GM12878 (cell line): Measurements from ENCODE around the gene LIN54. TPM values are rescaled to one million over a fixed set of nuclear protein-coding genes. Genes with fewer than 3 reads are reported as not detected.

Experiments used
- ATAC-seq: fragments of 200-7000 bp; cut with Tn5 transposase; 3 replicates; pipeline ENCODE4 v1.9.1; 2020; ENCODE audit warnings: mild to moderate bottlenecking, moderate library complexity
- BruUV-seq: library from RNA; stranded (reverse); fragments of 400-500 nt; replicated peaks from 2 replicates; lab custom pipeline; 2021; lab: Mats Ljungman, UMichigan
- CTCF ChIA-PET: fragments of 300-600 bp; sonication (Branson Sonifier 250); formaldehyde crosslinking; extraction: SDS; loops from one replicate; lab custom pipeline; 2021; ENCODE audit warnings: inconsistent platforms; lab: Yijun Ruan, JAX
- POLR2A ChIA-PET: fragments of 350-600 bp; formaldehyde crosslinking; extraction: SDS; loops from one replicate; lab custom pipeline; 2021; ENCODE audit warnings: inconsistent platforms; lab: Charles Lee
- RAD21 ChIA-PET: fragments of 300-600 bp; sonication (Branson Sonifier 250); formaldehyde crosslinking; loops from one replicate; lab custom pipeline; 2023; ENCODE audit warnings: antibody characterized with exemption; ENCODE audit not compliant: unreplicated experiment; lab: Charles Lee
- SMC1A ChIA-PET: fragments of 300-600 bp; sonication (Branson Sonifier 250); formaldehyde crosslinking; loops from one replicate; lab custom pipeline; 2023; ENCODE audit not compliant: unreplicated experiment, uncharacterized antibody; lab: Charles Lee
- DNase-seq: peaks from one replicate; pipeline ENCODE4 v3.0.0-alpha.2; 2011; ENCODE audit warnings: low read depth, low spot score
- FAIRE-seq: peaks from 3 replicates; lab custom pipeline; 2011; peaks lifted over from hg19 to GRCh38; lab: Jason Lieb, UNC
- H2AFZ ChIP-seq: 2 replicates; pipeline ENCODE4 v1.6.0; 2011; ENCODE audit warnings: low read depth, low read length, control low read depth; ENCODE audit not compliant: control insufficient read depth
- H3K27ac ChIP-seq: 2 replicates; pipeline ENCODE4 v1.5.1; 2011; ENCODE audit warnings: control low read depth; ENCODE audit not compliant: control insufficient read depth, insufficient read depth
- H3K27me3 ChIP-seq, 2 experiments: replicated peaks in 1 of 2; 2 replicates each; pipeline versions ENCODE4 v1.6.0 to v1.6.1; 2011; ENCODE audit warnings: low read length in 1 of 2; ENCODE audit not compliant: control insufficient read depth in 2 of 2, insufficient read depth in 2 of 2
- H3K36me3 ChIP-seq, 2 experiments: 2 replicates each; pipeline ENCODE4 v1.5.1; 2011; ENCODE audit warnings: low read length in 1 of 2; ENCODE audit not compliant: control insufficient read depth in 2 of 2, insufficient read depth in 2 of 2
- H3K4me1 ChIP-seq: 2 replicates; pipeline ENCODE4 v1.6.1; 2011; ENCODE audit warnings: mild to moderate bottlenecking, low read length, moderate library complexity, mixed read lengths; ENCODE audit not compliant: control insufficient read depth, insufficient read depth
- H3K4me2 ChIP-seq: 2 replicates; pipeline ENCODE4 v1.6.0; 2011; ENCODE audit warnings: control low read depth; ENCODE audit not compliant: control insufficient read depth, insufficient read depth
- H3K4me3 ChIP-seq: fragments of 200-600 bp; sonication (generic); 2 replicates; pipeline ENCODE4 v1.5.1; 2016
- H3K79me2 ChIP-seq: 2 replicates; pipeline ENCODE4 v1.6.0; 2011; ENCODE audit warnings: low read length; ENCODE audit not compliant: control insufficient read depth, insufficient read depth
- H3K9ac ChIP-seq: 2 replicates; pipeline ENCODE4 v1.8.0; 2011; ENCODE audit warnings: low read length, control low read depth, mixed read lengths; ENCODE audit not compliant: control insufficient read depth, insufficient read depth
- H3K9me3 ChIP-seq: replicated peaks from 3 replicates; pipeline ENCODE4 v1.5.1; 2011; ENCODE audit warnings: mild to moderate bottlenecking, low read length; ENCODE audit not compliant: control insufficient read depth, insufficient read depth
- H4K20me1 ChIP-seq: 2 replicates; pipeline ENCODE4 v1.6.0; 2011; ENCODE audit not compliant: control insufficient read depth, insufficient read depth
- CUX1 ChIP-seq: IDR thresholded peaks from 2 replicates; pipeline ENCODE4 v1.6.1; 2012; ENCODE audit warnings: improper control_type of control experiment, low read depth, low read length; ENCODE audit not compliant: insufficient replicate concordance
- EP300 ChIP-seq, 2 experiments: fragments of 150-350 bp in 1 of 2; IDR thresholded peaks; 2 replicates each; pipeline ENCODE4 v1.6.1; 2011 to 2012; ENCODE audit warnings: low read depth in 2 of 2, low read length in 2 of 2, borderline replicate concordance in 1 of 2, improper control_type of control experiment in 1 of 2, inconsistent platforms in 1 of 2; ENCODE audit not compliant: control insufficient read depth in 1 of 2
- KAT2A ChIP-seq: conservative IDR thresholded peaks from 2 replicates; pipeline ENCODE4 v1.6.1; 2011; ENCODE audit warnings: low read depth, low read length; ENCODE audit not compliant: control insufficient read depth
- MTA2 ChIP-seq: fragments of 450-650 bp; IDR thresholded peaks from 2 replicates; pipeline ENCODE4 v1.6.1; 2016; ENCODE audit warnings: low read depth, mild to moderate bottlenecking, moderate library complexity
- POLR2AphosphoS5 ChIP-seq: IDR thresholded peaks from 2 replicates; pipeline ENCODE4 v1.6.1; 2011; ENCODE audit warnings: mild to moderate bottlenecking, low read length, inconsistent platforms
- SMARCA5 ChIP-seq: fragments of 450-650 bp; IDR thresholded peaks from 2 replicates; pipeline ENCODE4 v1.6.1; 2017; ENCODE audit warnings: mild to moderate bottlenecking
- SPI1 ChIP-seq: IDR thresholded peaks from 2 replicates; pipeline ENCODE4 v1.6.1; 2011; ENCODE audit warnings: low read depth, mild to moderate bottlenecking, low read length, moderate library complexity, borderline replicate concordance; ENCODE audit not compliant: insufficient read depth
- SUZ12 ChIP-seq: fragments of 200-600 bp; sonication (generic); IDR thresholded peaks from one replicate; pipeline ENCODE4 v1.6.1; 2018; ENCODE audit warnings: antibody characterized with exemption, mild to moderate bottlenecking; ENCODE audit not compliant: unreplicated experiment
- USF1 ChIP-seq: IDR thresholded peaks from 2 replicates; pipeline ENCODE4 v1.6.1; 2011; ENCODE audit warnings: borderline replicate concordance, low read depth, mild to moderate bottlenecking, moderate library complexity, mixed read lengths, low read length; ENCODE audit not compliant: insufficient read depth; ENCODE audit errors: extremely low read length
- ZBTB11 ChIP-seq: fragments of 450-650 bp; formaldehyde crosslinking; IDR thresholded peaks from 2 replicates; pipeline ENCODE4 v1.5.0; 2022; ENCODE audit warnings: mild to moderate bottlenecking, missing genetic modification characterization
- ZNF24 ChIP-seq: fragments of 450-650 bp; IDR thresholded peaks from 2 replicates; pipeline ENCODE4 v1.6.1; 2017; ENCODE audit warnings: antibody characterized with exemption, mild to moderate bottlenecking
- WGBS: methylation state at CpG from one replicate; pipeline ENCODE4 v1.1.6; 2016; ENCODE audit warnings: low lambda C conversion rate; ENCODE audit not compliant: insufficient replicate concordance, insufficient coverage; ENCODE audit errors: missing lambda C conversion rate; 5-methylcytosine and 5-hydroxymethylcytosine counted together
- in situ Hi-C: fragments of 300-500 bp; cut with MboI; formaldehyde crosslinking; loops from 9 replicates; pipeline ENCODE4 v1.14.3; 2018; ENCODE audit warnings: mixed read lengths
- intact Hi-C: fragments of 100-400 bp; cut with micrococcal nuclease; formaldehyde crosslinking; loops from one replicate; pipeline ENCODE4 v1.14.2; 2022; ENCODE audit not compliant: unreplicated experiment
- polyA plus RNA-seq, 11 experiments: library from polyadenylated mRNA; depleted of rRNA in 4 of 11; unstranded in 6 of 11; stranded (reverse) in 5 of 11; fragments of >200 nt; fragmentation: Nextera tagmentation in 4 of 11; fragmentation: Illumina TruSeq in 1 of 11; extraction: Ambion mirVana in 4 of 11; extraction: Trizol in 1 of 11; gene quantifications; 1 replicate in 1 of 11; 2 replicates in 10 of 11; pipeline versions ENCODE4 v1.2.1 to v1.2.3, GENCODE V29; 2011 to 2016; ENCODE audit warnings: inconsistent platforms in 2 of 11, missing spikeins in 2 of 11, low read depth in 1 of 11
- total RNA-seq, 4 experiments: library from RNA; depleted of rRNA in 3 of 4; stranded (reverse); fragments of >200 nt in 3 of 4; fragmentation: Illumina TruSeq in 1 of 4; extraction: Trizol in 1 of 4; gene quantifications; 2 replicates each; pipeline versions ENCODE4 v1.2.1 to v1.2.3, GENCODE V29; 2013 to 2021

The LIN54 gene
- total and polyA plus RNA-seq, 10 of the 15 experiments (the other 5 are each of a cell fraction or from before 2014, with no cell fraction given), result 1.5 to 20.4 (median 12.2) TPM

GRCh38 chr4:82906469-82906868, 104.2 kb downstream of the LIN54 start:
- intact Hi-C loops, result no loop called here
- DNase-seq, result no peak
- no peaks in the 10 kb centered on the region for H3K9me3 ChIP-seq
- 2% methylated on average over 3 of the region's 3 CpGs for WGBS
- in situ Hi-C loops, result no loop called here
- H3K27ac ChIP-seq, result no peak overlapping the region
- H3K4me3 ChIP-seq, result 0 out of 2 replicates have a peak overlapping the region, but pooled peaks have one; percentile 10
- POLR2A ChIA-PET, result interaction anchor here (0.5 to 2.1 kb wide), 7 partner anchors 15 to 151 kb away, joined by 3 to 6 read pairs (median 3); partner anchors contain the start of genes COPS4 and LIN54
- no peaks in the 10 kb centered on the region for H3K27me3 ChIP-seq
- H2AFZ ChIP-seq, result no peak overlapping the region
- no peak overlapping the region for H3K9ac ChIP-seq
- no peaks in the 10 kb centered on the region for H3K36me3 ChIP-seq
- peaks cover 19% of the 10 kb centered on the region for H3K4me1 ChIP-seq
- peaks cover 6% of the 10 kb centered on the region for H3K79me2 ChIP-seq
- ATAC-seq, result peak; percentile 66
- SMC1A ChIA-PET, result interaction anchor here (0.7 to 2.9 kb wide), 14 partner anchors 9 to 724 kb away, joined by 3 to 14 read pairs (median 4); partner anchors contain the start of gene LIN54
- CTCF ChIA-PET, result interaction anchor here (0.7 to 1.4 kb wide), 10 partner anchors 8 to 377 kb away, joined by 3 to 6 read pairs (median 3); partner anchors contain the start of gene COPS4
- RAD21 ChIA-PET, result interaction anchor here (0.9 to 2.9 kb wide), 6 partner anchors 14 to 392 kb away, joined by 3 to 19 read pairs (median 6); partner anchors contain the start of genes COPS4 and LIN54
- no TSS peak for BruUV-seq
- peak overlapping the region; percentile 14; the same call in 1 of the 2 replicates for H3K4me2 ChIP-seq
- no peaks in the 10 kb centered on the region for H4K20me1 ChIP-seq
- peak; percentile 84 for FAIRE-seq
- TF ChIP-seq USF1 (no peak), SMARCA5 (no peak), ZBTB11 (CRISPR knock-in tag) (no peak), EP300 (IDR thresholded peaks at IDR 0.05; ENCODE audit: borderline replicate concordance in 1 of 2, control insufficient read depth in 1 of 2, low read depth in 2 of 2, low read length in 2 of 2) (peak in 1 of 2 experiments; percentile 70; a peak in 2 of 4 replicates), SPI1 (peak; percentile 50; the same call in 1 of the 2 replicates), KAT2A (no peak), MTA2 (peak; percentile 61; the same call in 1 of the 2 replicates), ZNF24 (no peak), SUZ12 (no peak), POLR2AphosphoS5 (no peak), CUX1 (no peak)
